GM12891 (cell line): Measurements from ENCODE around the gene OFD1.

Experiments used
- PAX5 ChIP-seq: IDR thresholded peaks from 2 replicates; pipeline ENCODE4 v1.6.1; 2011; ENCODE audit warnings: low read length, moderate library complexity, mild to moderate bottlenecking; ENCODE audit not compliant: insufficient read depth, severe bottlenecking
- POLR2A ChIP-seq: IDR thresholded peaks from 2 replicates; pipeline ENCODE4 v1.6.1; 2011; ENCODE audit warnings: low read depth, low read length, control low read depth
- POLR2AphosphoS5 ChIP-seq: IDR thresholded peaks from 2 replicates; pipeline ENCODE4 v1.6.1; 2011; ENCODE audit warnings: low read depth, low read length, control low read depth
- POU2F2 ChIP-seq: IDR thresholded peaks from 2 replicates; pipeline ENCODE4 v1.6.1; 2011; ENCODE audit warnings: low read depth, mild to moderate bottlenecking, control low read depth, low read length, moderate library complexity
- SPI1 ChIP-seq: IDR thresholded peaks from 2 replicates; pipeline ENCODE4 v1.6.1; 2011; ENCODE audit warnings: low read depth, low read length, control low read depth
- TAF1 ChIP-seq: IDR thresholded peaks from 2 replicates; pipeline ENCODE4 v1.6.1; 2011; ENCODE audit warnings: low read depth, low read length, control low read depth

DNA sequence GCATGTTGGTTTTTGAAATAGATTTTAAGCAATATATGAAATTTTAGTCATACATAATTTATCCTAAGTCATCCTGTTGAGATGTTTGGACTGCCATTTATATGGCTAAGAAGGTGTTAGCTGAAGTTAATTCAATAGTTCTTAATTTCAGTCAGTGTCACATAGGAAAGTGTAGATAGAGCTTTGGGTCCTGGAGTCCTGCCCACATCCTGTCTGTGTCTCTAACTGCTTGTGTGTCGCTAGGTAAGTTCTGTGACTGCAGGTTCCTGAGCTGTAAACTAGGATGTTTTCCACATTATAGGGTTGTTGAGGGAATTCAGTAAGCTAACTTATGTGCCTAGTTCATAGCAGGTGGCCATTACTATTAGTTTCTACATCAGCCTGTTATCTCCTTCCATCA is 20.7 kb downstream of the OFD1 start:
- TF ChIP-seq POLR2A, result no peak
- TF ChIP-seq POLR2AphosphoS5, result no peak
- TF ChIP-seq TAF1, result no peak
- TF ChIP-seq SPI1, result no peak
- no peak for TF ChIP-seq POU2F2
- no peak for TF ChIP-seq PAX5
